ENCODE data around the gene CAMK1D. TPM values are rescaled to one million over a fixed set of nuclear protein-coding genes. Genes with fewer than 3 reads are reported as not detected.

The CAMK1D gene
- polyA plus RNA-seq, 1 of the 3 experiments (the other 2 are of a cell fraction), result 4.1 TPM

GRCh38 chr10:12473491-12473890 lies 124.1 kb downstream of the CAMK1D start:
- Histone ChIP-seq H3K4me3 (ENCODE audit: low read depth in 2 of 2, low read length in 1 of 2) (no peak overlapping the region), H3K9me3 (no peaks in the 10 kb centered on the region), H3K27me3 (ENCODE audit: insufficient read depth) (no peaks in the 10 kb centered on the region), H3K4me1 (ENCODE audit: control insufficient read depth in 1 of 2, insufficient read depth in 2 of 2, low read depth in 1 of 2, low read length in 1 of 2) (no peaks in the 10 kb centered on the region), H3K9ac (no peak overlapping the region), H3F3A (replicated peaks; ENCODE audit: insufficient read depth) (no peaks in the 10 kb centered on the region), H4K20me1 (ENCODE audit: insufficient read depth) (no peaks in the 10 kb centered on the region), H3K36me3 (replicated peaks in 1 of 2; ENCODE audit: control insufficient read depth in 1 of 2, insufficient read depth in 2 of 2, low read length in 1 of 2) (no peaks in the 10 kb centered on the region), H3K79me2 (ENCODE audit: insufficient read depth) (no peaks in the 10 kb centered on the region), H3K9me2 (no peaks in the 10 kb centered on the region), H2AFZ (ENCODE audit: low read depth) (no peak overlapping the region), H3K4me2 (no peak overlapping the region), H3K27ac (ENCODE audit: low read depth in 2 of 2, low read length in 1 of 2) (no peak overlapping the region)
- CTCF ChIA-PET, result no interaction called here
- POLR2A ChIA-PET, result no interaction called here
- TF ChIP-seq SIN3A (IDR thresholded peaks at IDR 0.05; ENCODE audit: borderline replicate concordance, low read depth, low read length), result no peak
- TF ChIP-seq MXI1 (IDR thresholded peaks at IDR 0.05; ENCODE audit: low read depth, low read length), result no peak
- TF ChIP-seq CHD2 (IDR thresholded peaks at IDR 0.05; ENCODE audit: low read length, partially characterized antibody), result no peak
- no peak for TF ChIP-seq ZBTB33 (IDR thresholded peaks at IDR 0.05; ENCODE audit: borderline replicate concordance, low read depth)
- no peak for TF ChIP-seq FOXM1 (IDR thresholded peaks at IDR 0.05; ENCODE audit: low read depth)
- TF ChIP-seq GABPA (IDR thresholded peaks at IDR 0.05; ENCODE audit: low read depth), result no peak
- TF ChIP-seq FOSL2 (IDR thresholded peaks at IDR 0.05; ENCODE audit: borderline replicate concordance, low read depth), result no peak
- TF ChIP-seq NFIC (IDR thresholded peaks at IDR 0.05; ENCODE audit: borderline replicate concordance), result no peak
- no peak for TF ChIP-seq RXRA (IDR thresholded peaks at IDR 0.05; ENCODE audit: borderline replicate concordance, low read depth)
- TF ChIP-seq TEAD4 (IDR thresholded peaks at IDR 0.05; ENCODE audit: borderline replicate concordance, insufficient read depth), result no peak
- TF ChIP-seq USF2 (IDR thresholded peaks at IDR 0.05; ENCODE audit: borderline replicate concordance, low read depth, low read length), result no peak
- TF ChIP-seq TAF1 (IDR thresholded peaks at IDR 0.05; ENCODE audit: borderline replicate concordance, low read depth, low read length), result no peak
- no peak for TF ChIP-seq GATA2 (CRISPR knock-in tag; IDR thresholded peaks at IDR 0.05)
- TF ChIP-seq MAX (IDR thresholded peaks at IDR 0.05; ENCODE audit: low read depth), result no peak
- no peak for TF ChIP-seq POLR2AphosphoS5 (IDR thresholded peaks at IDR 0.05; ENCODE audit: low read depth, low read length)
- 97% methylated on average over 5 of the region's 6 CpGs for WGBS (ENCODE audit: low lambda C conversion rate)
- DNase-seq, result no peak

Data from SK-N-SH (cell line).